Hepatocyte (in vitro differentiated cells): ENCODE measurements around the gene FMN1.

ENCODE experiments used
- EZH2 ChIP-seq: fragments of 200-600 bp; sonication (generic); IDR thresholded peaks from 2 replicates; pipeline ENCODE4 v1.6.1; 2016; ENCODE audit warnings: antibody characterized with exemption, mild to moderate bottlenecking, borderline replicate concordance
- EZH2phosphoT487 ChIP-seq: fragments of 200-600 bp; sonication (generic); IDR thresholded peaks from one replicate; pipeline ENCODE4 v1.6.1; 2018; ENCODE audit warnings: antibody characterized with exemption, mild to moderate bottlenecking, low read depth, moderate library complexity; ENCODE audit not compliant: unreplicated experiment, severe bottlenecking
- TF ChIP-seq, protein P1 (sequence below): fragments of 200-600 bp; sonication (generic); IDR thresholded peaks from 2 replicates; pipeline ENCODE4 v1.5.1; 2016; ENCODE audit warnings: antibody characterized with exemption, mild to moderate bottlenecking; ENCODE audit not compliant: poor library complexity

DNA sequence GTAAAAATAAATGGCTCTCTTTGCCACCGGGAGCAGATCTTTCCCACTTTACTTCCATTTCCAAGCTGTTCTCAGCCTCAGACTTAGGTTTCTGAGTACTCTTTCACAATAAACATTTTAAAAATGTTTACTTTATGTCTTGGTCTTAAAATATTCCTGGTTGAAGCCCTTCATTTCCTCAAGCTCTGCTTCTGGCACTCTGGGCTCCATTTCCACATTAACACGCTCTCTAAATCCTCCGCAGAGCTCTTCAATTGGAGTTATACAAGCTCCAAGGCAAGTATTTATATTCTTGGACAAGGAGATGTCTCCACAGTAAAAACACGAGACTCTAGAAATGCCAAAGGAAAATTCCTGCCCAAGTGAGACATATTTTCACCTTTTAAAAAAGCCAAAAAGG is 307.4 kb downstream of the FMN1 start:
- TF ChIP-seq, protein P1, sequence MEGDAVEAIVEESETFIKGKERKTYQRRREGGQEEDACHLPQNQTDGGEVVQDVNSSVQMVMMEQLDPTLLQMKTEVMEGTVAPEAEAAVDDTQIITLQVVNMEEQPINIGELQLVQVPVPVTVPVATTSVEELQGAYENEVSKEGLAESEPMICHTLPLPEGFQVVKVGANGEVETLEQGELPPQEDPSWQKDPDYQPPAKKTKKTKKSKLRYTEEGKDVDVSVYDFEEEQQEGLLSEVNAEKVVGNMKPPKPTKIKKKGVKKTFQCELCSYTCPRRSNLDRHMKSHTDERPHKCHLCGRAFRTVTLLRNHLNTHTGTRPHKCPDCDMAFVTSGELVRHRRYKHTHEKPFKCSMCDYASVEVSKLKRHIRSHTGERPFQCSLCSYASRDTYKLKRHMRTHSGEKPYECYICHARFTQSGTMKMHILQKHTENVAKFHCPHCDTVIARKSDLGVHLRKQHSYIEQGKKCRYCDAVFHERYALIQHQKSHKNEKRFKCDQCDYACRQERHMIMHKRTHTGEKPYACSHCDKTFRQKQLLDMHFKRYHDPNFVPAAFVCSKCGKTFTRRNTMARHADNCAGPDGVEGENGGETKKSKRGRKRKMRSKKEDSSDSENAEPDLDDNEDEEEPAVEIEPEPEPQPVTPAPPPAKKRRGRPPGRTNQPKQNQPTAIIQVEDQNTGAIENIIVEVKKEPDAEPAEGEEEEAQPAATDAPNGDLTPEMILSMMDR, result no peak
- TF ChIP-seq EZH2 (no peak), EZH2phosphoT487 (no peak)
